Gastrocnemius medialis (tissue), 4 donors: ENCODE measurements around the gene TMEM63C. TPM values are rescaled to one million over a fixed set of nuclear protein-coding genes. Genes with fewer than 3 reads are reported as not detected.

Experiments used
- ATAC-seq, 2 donors: fragments of 150-250 bp; one replicate each; pipeline ENCODE4 v1.9.1; 2016
- DNase-seq, 2 donors: peaks; one replicate each; pipeline ENCODE4 v3.0.0-alpha.2; 2019
- H3K27ac ChIP-seq, 4 donors: fragments of 200-600 bp; sonication (generic); 1 replicate in 1 of 4; 2 replicates in 3 of 4; pipeline ENCODE4 v1.5.1; 2016 to 2018; ENCODE audit warnings: mild to moderate bottlenecking in 2 of 4, moderate library complexity in 1 of 4
- H3K27me3 ChIP-seq, 3 donors: fragments of 200-600 bp; sonication (generic) in 2 of 3; 1 replicate in 1 of 3; 2 replicates in 2 of 3; pipeline versions ENCODE4 v1.5.1 to v1.6.0; 2016 to 2019; ENCODE audit warnings: mild to moderate bottlenecking in 1 of 3, moderate library complexity in 1 of 3
- H3K36me3 ChIP-seq, 2 donors: fragments of 200-600 bp; sonication (generic) in 1 of 2; one replicate each; pipeline ENCODE4 v1.5.1; 2017 to 2018
- H3K4me1 ChIP-seq, 2 donors: fragments of 200-600 bp; sonication (generic) in 1 of 2; one replicate each; pipeline ENCODE4 v1.5.1; 2016 to 2017; ENCODE audit warnings: mild to moderate bottlenecking in 2 of 2
- H3K4me3 ChIP-seq, 4 donors: fragments of 200-600 bp; sonication (generic) in 3 of 4; 1 replicate in 1 of 4; 2 replicates in 3 of 4; pipeline ENCODE4 v1.5.1; 2016 to 2019; ENCODE audit warnings: mild to moderate bottlenecking in 2 of 4
- H3K9me3 ChIP-seq, 3 donors: fragments of 200-600 bp; sonication (generic) in 2 of 3; 1 replicate in 1 of 3; 2 replicates in 2 of 3; pipeline ENCODE4 v1.5.1; 2016 to 2019
- POLR2A ChIP-seq, 2 donors: fragments of 450-650 bp; IDR thresholded peaks; one replicate each; pipeline ENCODE4 v1.6.1; 2017; ENCODE audit warnings: antibody characterized with exemption in 2 of 2, mild to moderate bottlenecking in 2 of 2, moderate library complexity in 2 of 2
- in situ Hi-C, 4 donors: fragments of 200-750 bp; cut with MboI; loops; one replicate each; pipeline versions ENCODE4 v1.15.0 to v1.8.0; 2017; ENCODE audit warnings: low sequenced_read_pairs in 4 of 4
- intact Hi-C: fragments of 100-400 bp; cut with DNase I; formaldehyde crosslinking; loops from one replicate; pipeline ENCODE4 v1.15.1; 2023; ENCODE audit warnings: low total_unique reads
- total RNA-seq, 4 donors: library from RNA; depleted of rRNA; stranded (reverse); fragments of >200 nt; gene quantifications; one replicate each; pipeline versions ENCODE4 v1.1.0 to v1.2.3, GENCODE V29; 2016
- TF ChIP-seq, protein P1 (sequence below), 5 experiments: fragments of 450-650 bp in 3 of 5; fragments of 200-600 bp in 2 of 5; sonication (generic) in 2 of 5; IDR thresholded peaks in 4 of 5; conservative IDR thresholded peaks in 1 of 5; 1 replicate in 4 of 5; 2 replicates in 1 of 5; pipeline ENCODE4 v1.5.1; 2016 to 2019; ENCODE audit warnings: antibody characterized with exemption in 5 of 5, mild to moderate bottlenecking in 3 of 5, moderate library complexity in 3 of 5

The TMEM63C gene
- total RNA-seq, 4 donors from 2014 or later: 0.05 TPM; not detected in 2

DNA sequence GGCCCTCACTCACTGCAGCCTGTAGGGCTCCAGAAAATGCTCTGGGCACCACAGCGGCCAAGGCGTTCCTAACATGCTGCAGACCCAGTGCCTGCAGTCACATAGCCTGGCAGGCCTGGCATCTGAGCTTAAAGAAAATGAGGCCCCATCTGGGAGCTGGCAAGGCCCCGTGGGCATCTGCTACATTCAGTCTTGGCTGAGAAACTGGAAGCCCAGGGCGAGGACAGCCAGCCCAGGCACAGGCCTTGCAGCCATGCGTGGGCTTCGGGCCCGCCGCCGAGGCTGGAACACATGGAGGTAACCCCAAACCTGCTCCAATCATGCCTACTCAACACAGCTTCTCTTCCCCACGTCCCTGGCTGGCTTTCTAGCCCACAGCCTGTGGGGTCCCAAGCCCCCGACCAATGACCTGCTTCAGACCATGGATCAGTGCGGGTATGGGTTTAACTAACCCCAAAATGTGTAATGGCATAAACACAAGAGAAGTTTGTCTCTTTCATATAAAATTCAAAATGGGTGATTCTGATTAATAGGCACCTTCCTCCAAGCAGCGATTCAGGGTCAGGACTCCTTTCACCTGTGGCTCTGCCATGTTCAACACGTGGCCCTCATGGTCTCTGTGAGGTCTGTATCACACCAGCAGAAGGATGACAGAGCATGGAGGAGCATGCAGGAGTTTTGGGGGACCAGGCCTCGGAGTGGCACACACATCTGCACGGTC lies 83.0 kb downstream of the TMEM63C start:
- Histone ChIP-seq H3K9me3 (no peaks in the 10 kb centered on the region), H3K4me3 (no peak overlapping the region), H3K27me3 (peaks cover 6 to 18% (median 12%) of the 10 kb centered on the region in 3 donors), H3K27ac (no peak overlapping the region), H3K36me3 (no peaks in the 10 kb centered on the region), H3K4me1 (no peaks in the 10 kb centered on the region)
- in situ Hi-C loops (no loop called here), intact Hi-C loops (no loop called here)
- TF ChIP-seq, protein P1, sequence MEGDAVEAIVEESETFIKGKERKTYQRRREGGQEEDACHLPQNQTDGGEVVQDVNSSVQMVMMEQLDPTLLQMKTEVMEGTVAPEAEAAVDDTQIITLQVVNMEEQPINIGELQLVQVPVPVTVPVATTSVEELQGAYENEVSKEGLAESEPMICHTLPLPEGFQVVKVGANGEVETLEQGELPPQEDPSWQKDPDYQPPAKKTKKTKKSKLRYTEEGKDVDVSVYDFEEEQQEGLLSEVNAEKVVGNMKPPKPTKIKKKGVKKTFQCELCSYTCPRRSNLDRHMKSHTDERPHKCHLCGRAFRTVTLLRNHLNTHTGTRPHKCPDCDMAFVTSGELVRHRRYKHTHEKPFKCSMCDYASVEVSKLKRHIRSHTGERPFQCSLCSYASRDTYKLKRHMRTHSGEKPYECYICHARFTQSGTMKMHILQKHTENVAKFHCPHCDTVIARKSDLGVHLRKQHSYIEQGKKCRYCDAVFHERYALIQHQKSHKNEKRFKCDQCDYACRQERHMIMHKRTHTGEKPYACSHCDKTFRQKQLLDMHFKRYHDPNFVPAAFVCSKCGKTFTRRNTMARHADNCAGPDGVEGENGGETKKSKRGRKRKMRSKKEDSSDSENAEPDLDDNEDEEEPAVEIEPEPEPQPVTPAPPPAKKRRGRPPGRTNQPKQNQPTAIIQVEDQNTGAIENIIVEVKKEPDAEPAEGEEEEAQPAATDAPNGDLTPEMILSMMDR (IDR thresholded peaks at IDR 0.05 in 4 of 5, conservative IDR thresholded peaks at IDR 0.05 in 1 of 5): no peak
- TF ChIP-seq POLR2A (IDR thresholded peaks at IDR 0.05): no peak
- DNase-seq (no peak), ATAC-seq (no peak)

DNA sequence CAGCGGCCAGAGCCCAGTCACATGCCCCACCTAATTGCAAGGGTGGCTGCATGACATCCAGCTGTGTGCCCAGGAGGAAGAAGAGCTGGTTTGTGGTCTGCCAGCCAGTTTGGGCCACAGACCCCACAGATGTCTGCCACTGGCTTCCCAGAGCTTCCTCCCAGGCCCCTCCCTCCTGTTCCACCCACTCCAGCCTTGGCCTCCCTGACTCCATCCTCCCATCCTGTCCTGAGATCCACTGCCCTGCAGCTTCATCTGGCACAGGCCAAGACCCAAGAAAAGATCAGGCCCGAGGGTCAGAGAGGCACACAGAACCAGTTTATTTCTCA lies 83.6 kb downstream of the TMEM63C start:
- H3K4me1 ChIP-seq: no peaks in the 10 kb centered on the region
- TF ChIP-seq, protein P1 (IDR thresholded peaks at IDR 0.05 in 4 of 5, conservative IDR thresholded peaks at IDR 0.05 in 1 of 5): no peak
- TF ChIP-seq POLR2A (IDR thresholded peaks at IDR 0.05): no peak
- H3K4me3 ChIP-seq: no peak overlapping the region
- in situ Hi-C loops: no loop called here
- DNase-seq (no peak), ATAC-seq (no peak)
- no peaks in the 10 kb centered on the region for H3K36me3 ChIP-seq
- H3K9me3 ChIP-seq: no peaks in the 10 kb centered on the region
- H3K27me3 ChIP-seq: peaks cover 9 to 18% (median 12%) of the 10 kb centered on the region in 3 donors
- intact Hi-C loops: no loop called here
- no peak overlapping the region for H3K27ac ChIP-seq

DNA sequence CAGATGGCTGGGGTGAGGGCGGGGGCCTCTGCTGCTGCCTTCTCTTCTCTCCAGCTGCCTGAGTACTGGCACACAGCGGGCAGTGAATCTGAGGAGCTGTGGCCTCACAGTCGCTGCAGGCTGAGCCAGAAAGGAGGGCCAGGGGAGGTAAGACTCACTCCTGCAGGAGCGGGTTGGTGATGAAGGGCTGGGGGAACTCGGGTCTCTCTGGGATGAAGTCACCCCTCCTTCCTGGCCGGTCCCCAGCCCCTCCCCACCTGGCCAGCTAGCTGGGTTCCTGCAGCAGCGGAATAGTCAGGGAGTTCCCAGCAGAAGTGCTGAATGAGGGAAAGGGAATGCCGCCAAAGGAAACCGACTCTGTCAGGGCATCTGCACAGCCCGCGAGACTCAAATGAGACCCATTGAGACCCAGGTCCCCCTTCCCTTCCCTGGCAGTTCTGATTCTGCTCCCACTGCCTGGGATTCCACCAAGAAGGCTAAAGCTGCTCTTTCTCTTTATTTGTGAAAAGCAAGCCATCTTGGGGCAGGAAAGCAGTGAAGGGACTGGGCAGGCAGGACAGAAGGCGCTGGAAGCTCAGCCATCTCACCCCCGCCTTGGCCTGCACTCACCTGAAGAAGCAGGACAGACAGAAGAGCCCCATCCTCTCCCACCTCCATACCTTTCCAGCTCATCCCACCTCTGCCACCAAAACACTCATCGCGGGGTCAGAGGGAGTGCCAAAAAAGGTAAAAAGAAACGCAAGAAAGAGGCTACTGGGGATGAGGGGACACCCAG lies 84.2 kb downstream of the TMEM63C start:
- Histone ChIP-seq H3K9me3 (no peaks in the 10 kb centered on the region), H3K4me3 (no peak overlapping the region), H3K27ac (no peak overlapping the region), H3K36me3 (no peaks in the 10 kb centered on the region), H3K27me3 (peaks cover 12 to 24% (median 15%) of the 10 kb centered on the region in 3 donors), H3K4me1 (no peaks in the 10 kb centered on the region)
- intact Hi-C loops (no loop called here), in situ Hi-C loops (no loop called here)
- TF ChIP-seq POLR2A (IDR thresholded peaks at IDR 0.05): no peak
- TF ChIP-seq, protein P1 (IDR thresholded peaks at IDR 0.05 in 4 of 5, conservative IDR thresholded peaks at IDR 0.05 in 1 of 5): no peak
- DNase-seq (no peak), ATAC-seq (no peak)

DNA sequence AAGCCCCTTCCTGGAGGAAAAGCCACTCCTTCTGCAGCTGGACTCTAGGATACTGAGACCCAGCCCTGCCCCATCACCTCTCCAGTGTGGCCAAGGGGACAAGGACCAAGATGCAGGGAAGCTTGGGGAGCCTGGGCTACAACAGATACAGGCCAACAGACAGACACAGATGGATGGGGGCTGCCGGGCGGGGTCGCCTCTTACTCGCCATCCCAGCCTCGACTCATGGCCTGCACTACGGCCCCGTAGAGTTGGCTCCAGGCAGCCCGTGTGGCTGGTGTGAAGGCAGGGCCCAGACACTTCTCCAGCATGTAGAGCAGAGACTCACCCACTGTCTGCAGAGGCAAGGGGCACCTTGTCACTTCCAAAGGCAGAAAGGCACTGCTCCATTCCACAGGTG lies 84.7 kb downstream of the TMEM63C start:
- in situ Hi-C loops (no loop called here), intact Hi-C loops (no loop called here)
- no peak overlapping the region for H3K4me3 ChIP-seq
- TF ChIP-seq, protein P1 (IDR thresholded peaks at IDR 0.05 in 4 of 5, conservative IDR thresholded peaks at IDR 0.05 in 1 of 5): no peak
- no peak for TF ChIP-seq POLR2A (IDR thresholded peaks at IDR 0.05)
- no peaks in the 10 kb centered on the region for H3K9me3 ChIP-seq
- no peaks in the 10 kb centered on the region for H3K36me3 ChIP-seq
- no peak overlapping the region for H3K27ac ChIP-seq
- no peak for ATAC-seq
- peaks cover 16 to 30% (median 19%) of the 10 kb centered on the region in 3 donors for H3K27me3 ChIP-seq
- H3K4me1 ChIP-seq: no peaks in the 10 kb centered on the region
- no peak for DNase-seq
